GM12873 (cell line): ENCODE results near the gene ASB18.

Source experiments
- TF ChIP-seq, protein P1 (sequence below): IDR thresholded peaks from 2 replicates; pipeline ENCODE4 v1.5.1; 2012; ENCODE audit warnings: low read depth, mild to moderate bottlenecking, moderate library complexity, low read length, control low read depth; ENCODE audit not compliant: insufficient read depth; ENCODE audit errors: missing control alignments

The ASB18 gene

DNA sequence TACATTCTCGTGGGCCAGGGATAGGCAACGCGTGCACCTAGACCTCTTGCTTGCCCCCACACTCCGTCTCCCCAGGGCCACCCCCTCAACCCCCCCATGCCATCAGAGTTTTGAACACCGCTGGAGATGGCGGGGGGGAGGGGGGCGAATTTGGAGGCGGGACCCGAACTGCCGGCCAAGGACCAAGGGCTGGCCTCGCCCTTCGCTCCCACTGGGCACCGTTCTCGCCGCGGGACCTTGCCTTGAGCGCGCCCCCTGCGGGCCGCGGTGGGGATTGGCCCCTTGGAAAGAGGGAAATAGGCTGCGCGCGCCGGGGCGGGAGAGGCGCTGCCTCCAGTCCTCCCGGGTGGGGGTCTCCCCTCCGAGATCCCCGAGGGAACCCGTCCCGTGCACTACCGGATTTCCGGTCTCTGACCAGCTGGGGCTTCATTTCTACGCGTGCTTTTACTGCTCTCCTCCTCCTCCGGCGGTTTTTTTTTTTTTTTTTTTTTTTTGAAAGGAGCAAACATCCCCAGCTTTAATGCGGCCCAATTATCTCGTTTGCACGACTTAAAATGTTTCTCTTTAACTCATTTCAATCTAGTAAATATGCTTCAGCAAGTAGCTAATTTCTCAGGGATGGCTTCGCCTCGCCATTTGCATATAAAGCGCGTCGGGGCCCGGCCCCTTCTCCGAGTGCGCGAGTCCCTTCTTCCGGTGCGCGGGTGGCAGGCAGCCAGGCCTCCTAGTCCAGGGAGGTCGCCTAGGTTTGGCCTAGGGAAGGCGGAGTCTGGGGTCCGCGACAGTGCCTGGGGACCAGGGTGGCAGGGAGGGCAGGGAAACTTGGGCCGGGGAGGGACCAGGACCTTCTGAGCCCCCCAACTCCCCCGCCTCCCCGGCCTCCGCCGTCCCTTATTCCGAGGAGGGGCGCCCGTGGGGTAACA lies 86.0 kb downstream of the ASB18 start:
- TF ChIP-seq, protein P1, sequence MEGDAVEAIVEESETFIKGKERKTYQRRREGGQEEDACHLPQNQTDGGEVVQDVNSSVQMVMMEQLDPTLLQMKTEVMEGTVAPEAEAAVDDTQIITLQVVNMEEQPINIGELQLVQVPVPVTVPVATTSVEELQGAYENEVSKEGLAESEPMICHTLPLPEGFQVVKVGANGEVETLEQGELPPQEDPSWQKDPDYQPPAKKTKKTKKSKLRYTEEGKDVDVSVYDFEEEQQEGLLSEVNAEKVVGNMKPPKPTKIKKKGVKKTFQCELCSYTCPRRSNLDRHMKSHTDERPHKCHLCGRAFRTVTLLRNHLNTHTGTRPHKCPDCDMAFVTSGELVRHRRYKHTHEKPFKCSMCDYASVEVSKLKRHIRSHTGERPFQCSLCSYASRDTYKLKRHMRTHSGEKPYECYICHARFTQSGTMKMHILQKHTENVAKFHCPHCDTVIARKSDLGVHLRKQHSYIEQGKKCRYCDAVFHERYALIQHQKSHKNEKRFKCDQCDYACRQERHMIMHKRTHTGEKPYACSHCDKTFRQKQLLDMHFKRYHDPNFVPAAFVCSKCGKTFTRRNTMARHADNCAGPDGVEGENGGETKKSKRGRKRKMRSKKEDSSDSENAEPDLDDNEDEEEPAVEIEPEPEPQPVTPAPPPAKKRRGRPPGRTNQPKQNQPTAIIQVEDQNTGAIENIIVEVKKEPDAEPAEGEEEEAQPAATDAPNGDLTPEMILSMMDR = peak; percentile 61

DNA sequence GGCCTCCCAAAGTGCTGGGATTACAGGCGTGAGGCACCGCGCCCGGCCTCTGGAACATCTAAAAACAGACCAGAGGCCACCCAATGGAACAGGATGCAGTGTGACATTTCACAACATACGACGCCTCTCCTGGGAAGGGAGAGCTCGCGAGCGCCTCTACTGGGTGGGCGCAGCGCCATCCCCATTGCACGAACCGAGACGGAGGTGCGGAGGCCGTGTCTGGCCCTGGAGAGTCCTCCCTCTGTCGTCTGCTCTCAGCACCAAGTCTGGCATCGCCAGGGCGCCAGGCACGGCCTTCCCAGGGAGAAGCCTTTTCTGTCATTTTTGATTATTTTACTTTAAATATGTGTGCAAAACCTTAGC lies 86.6 kb downstream of the ASB18 start:
- TF ChIP-seq, protein P1 = peak; percentile 22

DNA sequence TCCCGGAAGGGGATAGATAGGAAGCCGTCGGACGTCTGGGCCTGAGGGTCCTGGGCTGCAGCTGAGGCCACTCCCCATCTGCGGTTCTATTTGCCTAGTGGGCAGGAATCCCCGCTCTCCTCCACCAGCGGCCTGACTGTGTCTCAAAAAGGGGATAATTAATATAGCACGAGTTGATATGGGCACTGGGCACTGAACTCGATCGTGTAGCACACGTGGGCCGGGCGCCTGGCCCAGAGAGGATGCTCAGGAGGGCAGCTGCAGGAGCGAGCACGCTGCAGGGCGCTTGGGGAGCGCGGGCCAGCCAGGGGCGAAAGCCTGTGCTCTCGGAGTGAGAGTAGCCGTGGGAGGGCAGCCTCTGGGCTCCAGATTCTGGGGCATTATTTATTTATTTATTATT lies 87.3 kb downstream of the ASB18 start:
- TF ChIP-seq, protein P1 = no peak

DNA sequence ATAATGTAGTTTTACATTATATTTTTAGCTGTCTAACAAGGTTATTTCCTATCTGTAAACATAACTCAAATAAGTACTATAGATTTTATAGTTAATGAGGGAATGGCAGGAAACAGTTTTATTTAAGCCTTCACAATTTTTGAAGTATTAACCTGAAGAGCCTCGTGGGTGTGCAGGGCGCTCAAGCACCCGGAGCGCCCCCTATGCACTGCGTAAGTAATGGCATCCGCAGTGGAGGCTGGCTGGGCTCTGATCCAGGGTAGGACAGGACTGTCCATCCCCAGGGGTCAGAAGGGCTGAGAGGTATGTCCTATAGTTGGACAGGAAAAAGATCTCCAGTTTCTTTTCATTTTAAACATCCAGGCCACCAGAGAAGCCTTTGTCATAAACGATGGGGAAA lies 87.8 kb downstream of the ASB18 start:
- TF ChIP-seq, protein P1 = peak; percentile 57

DNA sequence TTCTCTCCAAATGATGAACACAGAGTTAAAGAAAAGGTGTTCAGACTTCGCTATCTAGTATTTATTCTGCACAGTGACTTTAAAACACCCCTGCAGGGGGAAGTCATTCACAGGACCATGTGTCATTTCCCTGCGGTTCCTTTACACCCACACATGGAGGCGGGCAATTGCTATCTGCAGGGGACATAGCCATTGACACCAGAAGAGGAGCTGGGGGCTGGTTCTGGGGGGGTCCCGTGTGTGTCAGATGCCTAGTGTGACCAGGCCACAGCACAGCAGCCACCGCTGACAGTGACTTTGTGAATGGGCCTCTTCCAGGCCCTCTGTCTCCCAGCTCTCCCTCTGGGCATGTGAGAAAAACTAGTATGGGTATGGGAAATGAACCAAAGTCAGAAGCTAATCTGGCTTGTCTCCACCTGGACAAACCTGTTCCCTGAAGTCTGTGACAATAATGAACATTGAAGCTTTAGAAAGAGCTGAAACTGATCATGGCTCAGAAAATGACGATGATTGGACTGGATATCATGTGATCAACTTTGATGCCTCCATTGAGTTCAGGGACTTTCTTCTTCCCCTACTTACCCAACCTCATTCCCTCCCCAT lies 88.6 kb downstream of the ASB18 start:
- TF ChIP-seq, protein P1 = no peak

DNA sequence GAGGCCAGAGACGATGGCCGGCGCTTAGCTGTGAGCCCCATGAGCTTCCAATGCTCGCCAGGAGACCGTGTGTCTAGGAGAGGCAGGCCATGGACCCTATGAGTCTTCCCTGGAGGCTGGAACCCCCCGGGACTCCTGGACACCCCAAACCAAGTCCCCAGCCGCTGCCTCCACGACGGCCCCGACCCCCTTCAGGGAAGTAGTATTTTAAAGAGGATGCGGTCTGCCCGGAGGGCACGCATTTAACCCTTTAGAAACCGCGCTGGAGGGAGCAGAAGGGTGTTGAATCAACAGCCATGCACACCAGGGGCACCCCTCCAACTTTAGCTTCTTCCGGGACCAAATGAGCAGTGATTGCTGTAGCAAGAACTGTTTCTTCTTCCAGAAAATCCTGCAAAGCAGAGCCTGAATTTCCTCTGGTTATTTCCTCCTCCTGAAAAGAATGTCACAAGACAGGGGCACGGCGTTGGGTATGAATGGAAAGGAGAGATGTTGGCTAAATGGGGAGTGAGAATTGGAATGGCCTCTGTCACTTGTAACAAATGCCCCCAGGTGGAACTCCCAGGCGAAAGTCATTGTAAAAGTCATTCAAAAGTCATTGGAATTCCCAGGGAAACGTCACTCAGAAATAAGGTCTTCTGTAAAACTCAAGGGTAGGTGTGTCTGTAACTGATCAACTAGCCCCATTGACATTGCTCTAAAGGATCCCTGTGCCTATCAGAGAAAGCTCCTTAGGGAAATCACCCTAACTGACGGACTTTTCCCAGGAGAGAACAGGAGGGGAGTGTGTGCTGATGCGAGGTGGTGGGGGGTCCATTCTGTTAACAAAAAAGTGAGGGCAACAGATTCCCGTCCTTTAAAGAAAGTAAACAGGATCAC lies 90.2 kb downstream of the ASB18 start:
- TF ChIP-seq, protein P1 = no peak
